Hepatocyte (in vitro differentiated cells): ENCODE measurements around the gene CRIM1.

ENCODE experiments used
- CTCF ChIP-seq: fragments of 200-600 bp; sonication (generic); IDR thresholded peaks from 2 replicates; pipeline ENCODE4 v1.5.1; 2016; ENCODE audit warnings: antibody characterized with exemption, mild to moderate bottlenecking; ENCODE audit not compliant: poor library complexity
- EZH2phosphoT487 ChIP-seq: fragments of 200-600 bp; sonication (generic); IDR thresholded peaks from one replicate; pipeline ENCODE4 v1.6.1; 2018; ENCODE audit warnings: antibody characterized with exemption, mild to moderate bottlenecking, low read depth, moderate library complexity; ENCODE audit not compliant: unreplicated experiment, severe bottlenecking

- TF ChIP-seq CTCF (no peak), EZH2phosphoT487 (no peak)
These were observed 86.2 kb downstream of the CRIM1 start for GRCh38 chr2:36441816-36442215.
